NCI-H774 (cell line): ENCODE results near the gene SHISA9.
A peak's percentile ranks its signal among the peaks of the same experiment; 100 is the strongest.

ENCODE experiments used
- DNase-seq: peaks from one replicate; lab custom pipeline; 2025; lab: John Stamatoyannopoulos, UW

Gene SHISA9

GRCh38 chr16:13120557-13120956 is 219.2 kb downstream of the SHISA9 start:
- DNase-seq: no peak

GRCh38 chr16:13123991-13124390 is 222.6 kb downstream of the SHISA9 start:
- DNase-seq: no peak

GRCh38 chr16:13127144-13127543 is 225.7 kb downstream of the SHISA9 start:
- no peak for DNase-seq

- no peak for DNase-seq
Observed at GRCh38 chr16:13130586-13130985, 229.2 kb downstream of the SHISA9 start.

GRCh38 chr16:13134836-13135235 is 233.4 kb downstream of the SHISA9 start:
- no peak for DNase-seq

- DNase-seq: no peak
Observed at GRCh38 chr16:13136901-13137300, 235.5 kb downstream of the SHISA9 start.

GRCh38 chr16:13138528-13138927 is 237.1 kb downstream of the SHISA9 start:
- no peak for DNase-seq

- no peak for DNase-seq
Observed at GRCh38 chr16:13139661-13140241, 238.4 kb downstream of the SHISA9 start.

- DNase-seq: no peak
Observed at GRCh38 chr16:13143551-13143950, 242.2 kb downstream of the SHISA9 start.

- DNase-seq: no peak
Observed at GRCh38 chr16:13146829-13147228, 245.4 kb downstream of the SHISA9 start.

- no peak for DNase-seq
Observed at GRCh38 chr16:13148294-13148693, 246.9 kb downstream of the SHISA9 start.

- peak; percentile 7 for DNase-seq
Observed at GRCh38 chr16:13148836-13149235, 247.4 kb downstream of the SHISA9 start.

- DNase-seq: no peak
Observed at GRCh38 chr16:13150181-13150885, 248.9 kb downstream of the SHISA9 start.

GRCh38 chr16:13153696-13154095 is 252.3 kb downstream of the SHISA9 start:
- no peak for DNase-seq

- DNase-seq: no peak
Observed at GRCh38 chr16:13154799-13155198, 253.4 kb downstream of the SHISA9 start.

- no peak for DNase-seq
Observed at GRCh38 chr16:13155377-13155776, 254.0 kb downstream of the SHISA9 start.

- DNase-seq: no peak
Observed at GRCh38 chr16:13155780-13156179, 254.4 kb downstream of the SHISA9 start.

GRCh38 chr16:13157082-13157481 is 255.7 kb downstream of the SHISA9 start:
- DNase-seq: no peak

GRCh38 chr16:13158427-13158826 is 257.0 kb downstream of the SHISA9 start:
- DNase-seq: no peak

GRCh38 chr16:13165024-13165423 is 263.6 kb downstream of the SHISA9 start:
- DNase-seq: no peak

GRCh38 chr16:13168091-13168572 is 266.7 kb downstream of the SHISA9 start:
- DNase-seq: no peak

- no peak for DNase-seq
Observed at GRCh38 chr16:13171313-13171712, 269.9 kb downstream of the SHISA9 start.

GRCh38 chr16:13176711-13177110 is 275.3 kb downstream of the SHISA9 start:
- DNase-seq: no peak

GRCh38 chr16:13178318-13178717 is 276.9 kb downstream of the SHISA9 start:
- DNase-seq: no peak
